EH (cell line): ENCODE data around the gene LRRC4C.
"Not testable (repeated sequence)": the region's sequence is repeated elsewhere in the genome, so short reads cannot be mapped to it uniquely, and the experiment has no call there.

Source experiments
- DNase-seq: peaks from one replicate; pipeline ENCODE4 v3.0.0-alpha.2; 2015; ENCODE audit warnings: low read depth

LRRC4C gene

GRCh38 chr11:40227730-40228129 lies 1231.7 kb downstream of the LRRC4C start:
- no peak for DNase-seq

GRCh38 chr11:40226654-40227053 lies 1232.8 kb downstream of the LRRC4C start:
- no peak for DNase-seq

- DNase-seq = no peak
Measured at GRCh38 chr11:40223596-40224330, 1235.7 kb downstream of the LRRC4C start.

- DNase-seq = no peak
Measured at GRCh38 chr11:40219401-40219800, 1240.1 kb downstream of the LRRC4C start.

- DNase-seq = no peak
Measured at GRCh38 chr11:40215556-40215955, 1243.9 kb downstream of the LRRC4C start.

GRCh38 chr11:40207416-40207815 lies 1252.0 kb downstream of the LRRC4C start:
- no peak for DNase-seq

GRCh38 chr11:40204228-40204627 lies 1255.2 kb downstream of the LRRC4C start:
- DNase-seq = no peak

- DNase-seq = no peak
Measured at GRCh38 chr11:40203606-40204005, 1255.8 kb downstream of the LRRC4C start.

- no peak for DNase-seq
Measured at GRCh38 chr11:40202589-40203270, 1256.7 kb downstream of the LRRC4C start.

- DNase-seq = not testable (repeated sequence)
Measured at GRCh38 chr11:40192590-40192989, 1266.9 kb downstream of the LRRC4C start.

GRCh38 chr11:40190294-40190693 lies 1269.2 kb downstream of the LRRC4C start:
- no peak for DNase-seq

GRCh38 chr11:40188848-40189247 lies 1270.6 kb downstream of the LRRC4C start:
- DNase-seq = no peak

GRCh38 chr11:40187295-40187694 lies 1272.2 kb downstream of the LRRC4C start:
- no peak for DNase-seq

- DNase-seq = no peak
Measured at GRCh38 chr11:40186437-40187263, 1272.8 kb downstream of the LRRC4C start.

GRCh38 chr11:40185793-40186192 lies 1273.7 kb downstream of the LRRC4C start:
- no peak for DNase-seq

- DNase-seq = no peak
Measured at GRCh38 chr11:40183073-40184064, 1276.1 kb downstream of the LRRC4C start.

- DNase-seq = no peak
Measured at GRCh38 chr11:40179541-40179940, 1279.9 kb downstream of the LRRC4C start.

GRCh38 chr11:40178470-40178869 lies 1281.0 kb downstream of the LRRC4C start:
- DNase-seq = no peak

- no peak for DNase-seq
Measured at GRCh38 chr11:40175980-40176379, 1283.5 kb downstream of the LRRC4C start.

- no peak for DNase-seq
Measured at GRCh38 chr11:40170078-40170477, 1289.4 kb downstream of the LRRC4C start.

GRCh38 chr11:40168414-40168813 lies 1291.0 kb downstream of the LRRC4C start:
- no peak for DNase-seq
